CD8-positive, alpha-beta memory T cell (primary cell): ENCODE data around the gene ATF7. TPM values are rescaled to one million over a fixed set of nuclear protein-coding genes. Genes with fewer than 3 reads are reported as not detected.

ENCODE experiments used
- CTCF ChIA-PET: fragments of 350-600 bp; sonication (Branson Sonifier 250); formaldehyde crosslinking; loops from one replicate; lab custom pipeline; 2021; ENCODE audit warnings: antibody characterized with exemption; lab: Charles Lee
- POLR2A ChIA-PET: fragments of 350-600 bp; sonication (Branson Sonifier 250); formaldehyde crosslinking; loops from one replicate; lab custom pipeline; 2021; ENCODE audit warnings: antibody characterized with exemption; lab: Charles Lee
- DNase-seq, 5 donors: peaks; one replicate each; pipeline versions ENCODE4 v3.0.0 to v3.0.0-alpha.2; 2020 to 2022; ENCODE audit warnings: mixed read lengths in 1 of 5
- H3K27ac ChIP-seq: one replicate; pipeline ENCODE4 v1.7.0; 2013; ENCODE audit warnings: low read depth, mild to moderate bottlenecking, low read length, moderate library complexity
- H3K27me3 ChIP-seq: 2 replicates; pipeline ENCODE4 v1.7.0; 2013; ENCODE audit warnings: low read length, mild to moderate bottlenecking; ENCODE audit not compliant: insufficient read depth, poor library complexity, severe bottlenecking
- H3K36me3 ChIP-seq: 2 replicates; pipeline ENCODE4 v1.7.0; 2013; ENCODE audit warnings: mild to moderate bottlenecking, low read length, moderate library complexity; ENCODE audit not compliant: insufficient read depth
- H3K4me1 ChIP-seq: 2 replicates; pipeline ENCODE4 v1.7.0; 2013; ENCODE audit warnings: mild to moderate bottlenecking, low read length, moderate library complexity; ENCODE audit not compliant: insufficient read depth
- H3K4me3 ChIP-seq: 2 replicates; pipeline ENCODE4 v1.7.0; 2013; ENCODE audit warnings: mild to moderate bottlenecking, low read length
- H3K9me3 ChIP-seq: 2 replicates; pipeline ENCODE4 v1.7.0; 2013; ENCODE audit warnings: mild to moderate bottlenecking, low read length
- H3K27ac Mint-ChIP-seq, 8 donors: one replicate each; pipeline ENCODE4 v1.8.0; 2020 to 2021; ENCODE audit warnings: mixed read lengths in 8 of 8, mild to moderate bottlenecking in 6 of 8, inconsistent platforms in 3 of 8, moderate library complexity in 3 of 8
- H3K27me3 Mint-ChIP-seq, 2 donors: one replicate each; pipeline ENCODE4 v1.8.0; 2020 to 2021; ENCODE audit warnings: mixed read lengths in 2 of 2, mild to moderate bottlenecking in 1 of 2, moderate library complexity in 1 of 2
- H3K36me3 Mint-ChIP-seq, 3 donors: one replicate each; pipeline ENCODE4 v1.8.0; 2020 to 2021; ENCODE audit warnings: mixed read lengths in 3 of 3, inconsistent platforms in 1 of 3, mild to moderate bottlenecking in 1 of 3
- H3K4me1 Mint-ChIP-seq, 3 donors: one replicate each; pipeline ENCODE4 v1.8.0; 2020 to 2021; ENCODE audit warnings: mixed read lengths in 3 of 3, inconsistent platforms in 1 of 3, mild to moderate bottlenecking in 1 of 3
- H3K4me3 Mint-ChIP-seq, 7 donors: one replicate each; pipeline ENCODE4 v1.8.0; 2020 to 2021; ENCODE audit warnings: mixed read lengths in 7 of 7, mild to moderate bottlenecking in 6 of 7, moderate library complexity in 4 of 7, inconsistent platforms in 2 of 7
- H3K9me3 Mint-ChIP-seq, 5 donors: one replicate each; pipeline ENCODE4 v1.8.0; 2020 to 2022; ENCODE audit warnings: mixed read lengths in 5 of 5, mild to moderate bottlenecking in 3 of 5, moderate library complexity in 2 of 5, inconsistent platforms in 1 of 5
- polyA plus RNA-seq: library from polyadenylated mRNA; unstranded; fragments of 300-500 nt; fragmentation: Illumina TruSeq; gene quantifications from one replicate; pipeline ENCODE4 v1.2.3, GENCODE V29; 2021
- total RNA-seq, 2 experiments: library from RNA; stranded (reverse); gene quantifications; one replicate each; pipeline ENCODE4 v1.2.3, GENCODE V29; 2021

ATF7 gene
- 10 to 100 TPM; 27.6 to 28.1 TPM for total RNA-seq
- polyA plus RNA-seq, result 13.4 TPM

GRCh38 chr12:53625946-53626701, at the start of gene ATF7:
TSS of gene ATF7 (minus strand) at chr12:53626382. CDS start at chr12:53601000, 25,382 bp downstream.
- H3K36me3 Mint-ChIP-seq, result peaks cover 0 to 15% (median 0%) of the 10 kb centered on the region in 3 donors
- Histone ChIP-seq H3K9me3 (no peaks in the 10 kb centered on the region), H3K27ac (peak within 1 kb of the TSS; percentile 82), H3K27me3 (no peaks in the 10 kb centered on the region), H3K36me3 (no peaks in the 10 kb centered on the region), H3K4me1 (peaks cover 31% of the 10 kb centered on the region), H3K4me3 (peak within 1 kb of the TSS; percentile 73)
- POLR2A ChIA-PET, result interaction anchor here (0.7 to 1.4 kb wide), 2 partner anchors 13 to 49 kb away, joined by 3 to 6 read pairs; partner anchors contain the start of gene ATP5MC2
- peaks cover 41 to 53% (median 45%) of the 10 kb centered on the region in 3 donors for H3K4me1 Mint-ChIP-seq
- no peaks in the 10 kb centered on the region for H3K9me3 Mint-ChIP-seq
- H3K27ac Mint-ChIP-seq, result peak within 1 kb of the TSS; percentile 86 to 100 (median 98)
- DNase-seq, result peak; percentile 98 to 100 (median 98)
- peak within 1 kb of the TSS; percentile 92 to 99 (median 98) for H3K4me3 Mint-ChIP-seq
- CTCF ChIA-PET, result interaction anchor here (1.1 to 2.2 kb wide), 2 partner anchors 49 to 120 kb away, joined by 4 to 9 read pairs; partner anchors contain the start of gene ATP5MC2
- no peaks in the 10 kb centered on the region for H3K27me3 Mint-ChIP-seq

GRCh38 chr12:53674977-53675700, 49.0 kb upstream of the ATF7 start:
- Mint-ChIP-seq H3K27ac (peak overlapping the region; percentile 81 to 98 (median 96)), H3K4me1 (peaks cover 39 to 54% (median 39%) of the 10 kb centered on the region in 3 donors), H3K27me3 (peaks cover 17 to 20% of the 10 kb centered on the region in 2 donors), H3K36me3 (peaks cover 4 to 39% (median 10%) of the 10 kb centered on the region in 3 donors), H3K4me3 (peak overlapping the region; percentile 87 to 98 (median 96)), H3K9me3 (no peaks in the 10 kb centered on the region)
- H3K36me3 ChIP-seq, result peaks cover 15% of the 10 kb centered on the region
- ChIA-PET CTCF (interaction anchor here (0.7 to 2.9 kb wide), 17 partner anchors 10 to 167 kb away, joined by 3 to 18 read pairs (median 5); partner anchors contain the start of genes ATF7 and CALCOCO1), POLR2A (interaction anchor here (0.6 to 1.8 kb wide), 5 partner anchors 49 to 221 kb away, joined by 3 to 6 read pairs (median 4); partner anchors contain the start of genes ATF7 and TARBP2)
- peak overlapping the region; percentile 69 for H3K27ac ChIP-seq
- H3K4me3 ChIP-seq, result peak overlapping the region; percentile 84
- H3K4me1 ChIP-seq, result peaks cover 19% of the 10 kb centered on the region
- no peaks in the 10 kb centered on the region for H3K9me3 ChIP-seq
- peaks cover 8% of the 10 kb centered on the region for H3K27me3 ChIP-seq
- DNase-seq, result no peak

- no peak overlapping the region for H3K4me3 ChIP-seq
- H3K36me3 ChIP-seq, result peaks cover 31% of the 10 kb centered on the region
- CTCF ChIA-PET, result interaction anchor here (1.5 kb wide), 1 partner anchor 75 kb away, joined by 6 read pairs; no protein-coding TSS in a partner anchor
- no peak overlapping the region for H3K4me3 Mint-ChIP-seq
- H3K27ac ChIP-seq, result no peak overlapping the region
- no peak for DNase-seq
- no peaks in the 10 kb centered on the region for H3K27me3 ChIP-seq
- H3K27me3 Mint-ChIP-seq, result peaks cover 0 to under 1% of the 10 kb centered on the region in 2 donors
- peak overlapping the region in 3 of 8 donors; percentile 15 to 36 (median 25) for H3K27ac Mint-ChIP-seq
- H3K4me1 Mint-ChIP-seq, result peaks cover 32 to 50% (median 32%) of the 10 kb centered on the region in 3 donors
- no peaks in the 10 kb centered on the region for H3K9me3 Mint-ChIP-seq
- peaks cover 4 to 68% (median 22%) of the 10 kb centered on the region in 3 donors for H3K36me3 Mint-ChIP-seq
- POLR2A ChIA-PET, result no interaction called here
- H3K4me1 ChIP-seq, result peaks cover 19% of the 10 kb centered on the region
- no peaks in the 10 kb centered on the region for H3K9me3 ChIP-seq
These were observed 44.8 kb upstream of the ATF7 start for GRCh38 chr12:53670971-53671370.

GRCh38 chr12:53670308-53670707, 44.1 kb upstream of the ATF7 start:
- Mint-ChIP-seq H3K9me3 (no peaks in the 10 kb centered on the region), H3K27me3 (no peaks in the 10 kb centered on the region), H3K36me3 (peaks cover 4 to 69% (median 22%) of the 10 kb centered on the region in 3 donors), H3K4me3 (no peak overlapping the region), H3K27ac (peak overlapping the region in 1 of 8 donors; percentile 60), H3K4me1 (peaks cover 26 to 43% (median 26%) of the 10 kb centered on the region in 3 donors)
- no peaks in the 10 kb centered on the region for H3K9me3 ChIP-seq
- no peak overlapping the region for H3K4me3 ChIP-seq
- ChIA-PET CTCF (interaction anchor here (1.5 kb wide), 1 partner anchor 76 kb away, joined by 6 read pairs; no protein-coding TSS in a partner anchor), POLR2A (no interaction called here)
- no peak for DNase-seq
- no peak overlapping the region for H3K27ac ChIP-seq
- peaks cover 36% of the 10 kb centered on the region for H3K36me3 ChIP-seq
- peaks cover 16% of the 10 kb centered on the region for H3K4me1 ChIP-seq
- H3K27me3 ChIP-seq, result no peaks in the 10 kb centered on the region

DNA sequence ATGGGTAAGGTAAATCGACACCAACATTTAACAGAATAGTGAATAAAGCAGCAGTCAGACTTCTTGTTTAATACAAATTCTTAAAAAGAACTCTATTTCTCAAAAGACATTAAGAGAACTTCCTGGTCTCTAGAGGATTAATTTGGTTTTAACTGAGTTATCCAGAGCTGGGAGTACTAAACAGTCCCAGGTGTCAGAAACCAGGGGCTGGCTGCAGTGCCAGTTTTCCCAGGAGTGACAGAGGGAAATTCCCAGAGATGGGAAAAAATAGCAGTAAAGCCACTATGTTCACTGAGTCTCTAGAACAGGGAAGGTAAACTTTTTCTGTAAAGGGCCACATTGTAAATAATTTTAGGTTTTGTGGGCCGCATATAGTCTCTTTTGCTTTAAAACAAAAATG, 40.9 kb upstream of the ATF7 start:
- Mint-ChIP-seq H3K4me1 (peaks cover 7 to 17% (median 7%) of the 10 kb centered on the region in 3 donors), H3K27me3 (no peaks in the 10 kb centered on the region), H3K36me3 (peaks cover 8 to 76% (median 27%) of the 10 kb centered on the region in 3 donors), H3K9me3 (no peaks in the 10 kb centered on the region), H3K27ac (peak overlapping the region in 2 of 8 donors; percentile 36 to 54), H3K4me3 (no peak overlapping the region)
- Histone ChIP-seq H3K27ac (no peak overlapping the region), H3K27me3 (no peaks in the 10 kb centered on the region), H3K4me3 (no peak overlapping the region), H3K4me1 (no peaks in the 10 kb centered on the region), H3K36me3 (peaks cover 35% of the 10 kb centered on the region), H3K9me3 (no peaks in the 10 kb centered on the region)
- ChIA-PET CTCF (no interaction called here), POLR2A (no interaction called here)
- DNase-seq, result no peak

GRCh38 chr12:53664936-53665335, 38.8 kb upstream of the ATF7 start:
- Histone ChIP-seq H3K36me3 (peaks cover 21% of the 10 kb centered on the region), H3K27ac (no peak overlapping the region), H3K4me3 (no peak overlapping the region), H3K9me3 (no peaks in the 10 kb centered on the region), H3K4me1 (no peaks in the 10 kb centered on the region), H3K27me3 (no peaks in the 10 kb centered on the region)
- H3K9me3 Mint-ChIP-seq, result no peaks in the 10 kb centered on the region
- ChIA-PET POLR2A (no interaction called here), CTCF (interaction anchor here (1.9 kb wide), 1 partner anchor 11 kb away, joined by 6 read pairs; the partner anchor contains the start of gene ATP5MC2)
- peaks cover 5 to 65% (median 24%) of the 10 kb centered on the region in 3 donors for H3K36me3 Mint-ChIP-seq
- no peaks in the 10 kb centered on the region for H3K27me3 Mint-ChIP-seq
- peaks cover 0 to 4% (median 2%) of the 10 kb centered on the region in 3 donors for H3K4me1 Mint-ChIP-seq
- H3K4me3 Mint-ChIP-seq, result no peak overlapping the region
- H3K27ac Mint-ChIP-seq, result peak overlapping the region in 1 of 8 donors; percentile 2
- DNase-seq, result no peak

- ChIA-PET CTCF (interaction anchor here (1.9 kb wide), 1 partner anchor 12 kb away, joined by 6 read pairs; the partner anchor contains the start of gene ATP5MC2), POLR2A (interaction anchor here (0.8 kb wide), 1 partner anchor 10 kb away, joined by 3 read pairs; no protein-coding TSS in a partner anchor)
- Mint-ChIP-seq H3K27ac (peak overlapping the region in 3 of 8 donors; percentile 18 to 84 (median 26)), H3K27me3 (no peaks in the 10 kb centered on the region), H3K4me1 (no peaks in the 10 kb centered on the region), H3K4me3 (no peak overlapping the region), H3K36me3 (peaks cover 5 to 62% (median 16%) of the 10 kb centered on the region in 3 donors), H3K9me3 (no peaks in the 10 kb centered on the region)
- no peaks in the 10 kb centered on the region for H3K27me3 ChIP-seq
- no peak overlapping the region for H3K4me3 ChIP-seq
- no peak for DNase-seq
- H3K36me3 ChIP-seq, result peaks cover 13% of the 10 kb centered on the region
- H3K9me3 ChIP-seq, result no peaks in the 10 kb centered on the region
- H3K27ac ChIP-seq, result no peak overlapping the region
- no peaks in the 10 kb centered on the region for H3K4me1 ChIP-seq
These were observed 38.0 kb upstream of the ATF7 start for GRCh38 chr12:53664191-53664590.
